Activated naive CD4-positive, alpha-beta T cell treated with anti-CD3 and anti-CD28 coated beads, Interleukin-2, amount 10 ng/mL, durations not matched to agents 7 days and 5 days (primary cell): ENCODE data around the gene RIMBP2.
A peak's percentile ranks its signal among the peaks of the same experiment; 100 is the strongest.

Experiments
- CTCF ChIA-PET: fragments of 350-600 bp; sonication (Branson Sonifier 250); formaldehyde crosslinking; loops from one replicate; lab custom pipeline; 2021; ENCODE audit warnings: antibody characterized with exemption; lab: Charles Lee
- DNase-seq: peaks from one replicate; pipeline ENCODE4 v3.0.0-alpha.2; 2020
- H3K27ac Mint-ChIP-seq: one replicate; pipeline ENCODE4 v1.8.0; 2021; ENCODE audit warnings: mild to moderate bottlenecking, moderate library complexity, mixed read lengths
- H3K27me3 Mint-ChIP-seq: one replicate; pipeline ENCODE4 v1.8.0; 2021; ENCODE audit warnings: mild to moderate bottlenecking, mixed read lengths
- H3K36me3 Mint-ChIP-seq: one replicate; pipeline ENCODE4 v1.8.0; 2021; ENCODE audit warnings: mixed read lengths
- H3K4me1 Mint-ChIP-seq: one replicate; pipeline ENCODE4 v1.8.0; 2021; ENCODE audit warnings: mixed read lengths
- H3K4me3 Mint-ChIP-seq: one replicate; pipeline ENCODE4 v1.8.0; 2021; ENCODE audit warnings: mild to moderate bottlenecking, moderate library complexity, mixed read lengths
- H3K9me3 Mint-ChIP-seq: one replicate; pipeline ENCODE4 v1.8.0; 2021; ENCODE audit warnings: mixed read lengths

Gene RIMBP2

GRCh38 chr12:130440411-130441080 lies 275.6 kb downstream of the RIMBP2 start:
- Mint-ChIP-seq H3K27me3 (no peaks in the 10 kb centered on the region), H3K36me3 (no peaks in the 10 kb centered on the region), H3K27ac (no peak overlapping the region), H3K4me1 (no peaks in the 10 kb centered on the region), H3K4me3 (no peak overlapping the region), H3K9me3 (peaks cover 18% of the 10 kb centered on the region)
- DNase-seq: no peak
- CTCF ChIA-PET: interaction anchor here (0.6 kb wide), 1 partner anchor 172 kb away, joined by 3 read pairs; no protein-coding TSS in a partner anchor

GRCh38 chr12:130439250-130439649 lies 276.8 kb downstream of the RIMBP2 start:
- CTCF ChIA-PET: no interaction called here
- Mint-ChIP-seq H3K4me3 (no peak overlapping the region), H3K27me3 (no peaks in the 10 kb centered on the region), H3K9me3 (peaks cover 18% of the 10 kb centered on the region), H3K4me1 (no peaks in the 10 kb centered on the region), H3K27ac (no peak overlapping the region), H3K36me3 (no peaks in the 10 kb centered on the region)
- peak; percentile 3 for DNase-seq

GRCh38 chr12:130438711-130439110 lies 277.4 kb downstream of the RIMBP2 start:
- Mint-ChIP-seq H3K27ac (no peak overlapping the region), H3K4me1 (no peaks in the 10 kb centered on the region), H3K4me3 (no peak overlapping the region), H3K27me3 (no peaks in the 10 kb centered on the region), H3K9me3 (peaks cover 20% of the 10 kb centered on the region), H3K36me3 (no peaks in the 10 kb centered on the region)
- no peak for DNase-seq
- CTCF ChIA-PET: no interaction called here

GRCh38 chr12:130438243-130438620 lies 277.9 kb downstream of the RIMBP2 start:
- Mint-ChIP-seq H3K9me3 (peaks cover 20% of the 10 kb centered on the region), H3K27ac (no peak overlapping the region), H3K27me3 (no peaks in the 10 kb centered on the region), H3K4me1 (no peaks in the 10 kb centered on the region), H3K36me3 (no peaks in the 10 kb centered on the region), H3K4me3 (no peak overlapping the region)
- DNase-seq: no peak
- CTCF ChIA-PET: no interaction called here

- peak; percentile 4 for DNase-seq
- CTCF ChIA-PET: no interaction called here
- no peak overlapping the region for H3K4me3 Mint-ChIP-seq
- no peaks in the 10 kb centered on the region for H3K4me1 Mint-ChIP-seq
- H3K27ac Mint-ChIP-seq: no peak overlapping the region
- no peaks in the 10 kb centered on the region for H3K36me3 Mint-ChIP-seq
- peaks cover 16% of the 10 kb centered on the region for H3K9me3 Mint-ChIP-seq
- H3K27me3 Mint-ChIP-seq: no peaks in the 10 kb centered on the region
Observed at GRCh38 chr12:130437555-130438242, 278.4 kb downstream of the RIMBP2 start.

- H3K27ac Mint-ChIP-seq: no peak overlapping the region
- no peak overlapping the region for H3K4me3 Mint-ChIP-seq
- no peaks in the 10 kb centered on the region for H3K36me3 Mint-ChIP-seq
- CTCF ChIA-PET: no interaction called here
- H3K4me1 Mint-ChIP-seq: no peaks in the 10 kb centered on the region
- DNase-seq: peak; percentile 14
- H3K9me3 Mint-ChIP-seq: peaks cover 15% of the 10 kb centered on the region
- no peaks in the 10 kb centered on the region for H3K27me3 Mint-ChIP-seq
Observed at GRCh38 chr12:130436741-130437501, 279.2 kb downstream of the RIMBP2 start.

- CTCF ChIA-PET: no interaction called here
- H3K9me3 Mint-ChIP-seq: peaks cover 15% of the 10 kb centered on the region
- H3K4me3 Mint-ChIP-seq: no peak overlapping the region
- no peaks in the 10 kb centered on the region for H3K27me3 Mint-ChIP-seq
- H3K4me1 Mint-ChIP-seq: no peaks in the 10 kb centered on the region
- DNase-seq: peak; percentile 12
- no peak overlapping the region for H3K27ac Mint-ChIP-seq
- H3K36me3 Mint-ChIP-seq: no peaks in the 10 kb centered on the region
Observed at GRCh38 chr12:130435826-130436225, 280.3 kb downstream of the RIMBP2 start.

- CTCF ChIA-PET: no interaction called here
- no peak overlapping the region for H3K27ac Mint-ChIP-seq
- H3K36me3 Mint-ChIP-seq: no peaks in the 10 kb centered on the region
- DNase-seq: no peak
- no peaks in the 10 kb centered on the region for H3K4me1 Mint-ChIP-seq
- peaks cover 11% of the 10 kb centered on the region for H3K9me3 Mint-ChIP-seq
- H3K27me3 Mint-ChIP-seq: no peaks in the 10 kb centered on the region
- no peak overlapping the region for H3K4me3 Mint-ChIP-seq
Observed at GRCh38 chr12:130435331-130435730, 280.8 kb downstream of the RIMBP2 start.

- peak; percentile 1 for DNase-seq
- CTCF ChIA-PET: no interaction called here
- no peaks in the 10 kb centered on the region for H3K4me1 Mint-ChIP-seq
- no peak overlapping the region for H3K27ac Mint-ChIP-seq
- H3K9me3 Mint-ChIP-seq: peaks cover 7% of the 10 kb centered on the region
- no peak overlapping the region for H3K4me3 Mint-ChIP-seq
- H3K27me3 Mint-ChIP-seq: no peaks in the 10 kb centered on the region
- no peaks in the 10 kb centered on the region for H3K36me3 Mint-ChIP-seq
Observed at GRCh38 chr12:130434560-130434959, 281.5 kb downstream of the RIMBP2 start.

GRCh38 chr12:130433834-130434233 lies 282.3 kb downstream of the RIMBP2 start:
- Mint-ChIP-seq H3K27ac (no peak overlapping the region), H3K4me1 (no peaks in the 10 kb centered on the region), H3K36me3 (no peaks in the 10 kb centered on the region), H3K9me3 (peaks cover 2% of the 10 kb centered on the region), H3K27me3 (no peaks in the 10 kb centered on the region), H3K4me3 (no peak overlapping the region)
- CTCF ChIA-PET: no interaction called here
- DNase-seq: peak; percentile 12

- H3K9me3 Mint-ChIP-seq: peaks cover 3% of the 10 kb centered on the region
- H3K4me3 Mint-ChIP-seq: no peak overlapping the region
- no peaks in the 10 kb centered on the region for H3K36me3 Mint-ChIP-seq
- H3K27me3 Mint-ChIP-seq: no peaks in the 10 kb centered on the region
- no peak for DNase-seq
- H3K4me1 Mint-ChIP-seq: no peaks in the 10 kb centered on the region
- CTCF ChIA-PET: no interaction called here
- H3K27ac Mint-ChIP-seq: no peak overlapping the region
Observed at GRCh38 chr12:130433411-130433810, 282.7 kb downstream of the RIMBP2 start.

- H3K9me3 Mint-ChIP-seq: peaks cover 4% of the 10 kb centered on the region
- CTCF ChIA-PET: no interaction called here
- H3K4me3 Mint-ChIP-seq: no peak overlapping the region
- no peak overlapping the region for H3K27ac Mint-ChIP-seq
- no peaks in the 10 kb centered on the region for H3K27me3 Mint-ChIP-seq
- H3K36me3 Mint-ChIP-seq: no peaks in the 10 kb centered on the region
- DNase-seq: peak; percentile 6
- H3K4me1 Mint-ChIP-seq: no peaks in the 10 kb centered on the region
Observed at GRCh38 chr12:130431176-130431575, 284.9 kb downstream of the RIMBP2 start.

- CTCF ChIA-PET: no interaction called here
- Mint-ChIP-seq H3K36me3 (no peaks in the 10 kb centered on the region), H3K9me3 (peaks cover 4% of the 10 kb centered on the region)
Observed at GRCh38 chr12:130429656-130430505, 286.2 kb downstream of the RIMBP2 start.

GRCh38 chr12:130428116-130428515 lies 288.0 kb downstream of the RIMBP2 start:
- peaks cover 4% of the 10 kb centered on the region for H3K9me3 Mint-ChIP-seq
- H3K36me3 Mint-ChIP-seq: no peaks in the 10 kb centered on the region
- DNase-seq: no peak
- no peaks in the 10 kb centered on the region for H3K27me3 Mint-ChIP-seq
- H3K27ac Mint-ChIP-seq: no peak overlapping the region
- CTCF ChIA-PET: no interaction called here
- no peaks in the 10 kb centered on the region for H3K4me1 Mint-ChIP-seq
- H3K4me3 Mint-ChIP-seq: no peak overlapping the region

More at GRCh38 chr12:130429656-130430505, 286.2 kb downstream of the RIMBP2 start:
- no peak overlapping the region for H3K4me3 Mint-ChIP-seq
- DNase-seq: peak; percentile 7
- H3K27ac Mint-ChIP-seq: no peak overlapping the region
- no peaks in the 10 kb centered on the region for H3K27me3 Mint-ChIP-seq
- no peaks in the 10 kb centered on the region for H3K4me1 Mint-ChIP-seq
